Endodermal cell (in vitro differentiated cells): Measurements from ENCODE around the gene PDXP. TPM values are rescaled to one million over a fixed set of nuclear protein-coding genes. Genes with fewer than 3 reads are reported as not detected.

Experiments
- DNase-seq: peaks from one replicate; pipeline ENCODE4 v3.0.0-alpha.2; 2017
- H3K27ac ChIP-seq: 2 replicates; pipeline ENCODE4 v1.5.1; 2013; ENCODE audit warnings: mild to moderate bottlenecking, low read depth, low read length, moderate library complexity
- H3K27me3 ChIP-seq: 2 replicates; pipeline ENCODE4 v1.6.1; 2013; ENCODE audit warnings: mild to moderate bottlenecking, low read length, moderate library complexity; ENCODE audit not compliant: insufficient read depth, control insufficient read depth, poor library complexity, severe bottlenecking
- H3K36me3 ChIP-seq: 2 replicates; pipeline ENCODE4 v1.7.0; 2013; ENCODE audit warnings: mild to moderate bottlenecking, low read length, moderate library complexity; ENCODE audit not compliant: control insufficient read depth, insufficient read depth
- H3K4me1 ChIP-seq: one replicate; pipeline ENCODE4 v1.7.0; 2013; ENCODE audit warnings: low read length; ENCODE audit not compliant: control insufficient read depth, insufficient read depth
- H3K4me3 ChIP-seq: 2 replicates; pipeline ENCODE4 v1.5.1; 2013; ENCODE audit warnings: mild to moderate bottlenecking, low read length, moderate library complexity
- H3K9ac ChIP-seq: 2 replicates; pipeline ENCODE4 v1.6.1; 2013; ENCODE audit warnings: mild to moderate bottlenecking, low read length, moderate library complexity; ENCODE audit not compliant: poor library complexity, severe bottlenecking; ENCODE audit errors: extremely low read depth
- H3K9me3 ChIP-seq: 2 replicates; pipeline ENCODE4 v1.6.1; 2013; ENCODE audit warnings: mild to moderate bottlenecking, low read length, moderate library complexity; ENCODE audit not compliant: control insufficient read depth
- H3K27ac Mint-ChIP-seq: 2 replicates; pipeline ENCODE4 v1.8.0; 2020; ENCODE audit warnings: mixed read lengths
- H3K27me3 Mint-ChIP-seq: 2 replicates; pipeline ENCODE4 v1.8.0; 2021; ENCODE audit warnings: mild to moderate bottlenecking, mixed read lengths; ENCODE audit not compliant: insufficient read depth
- H3K36me3 Mint-ChIP-seq: 2 replicates; pipeline ENCODE4 v1.8.0; 2020; ENCODE audit warnings: low read depth, mixed read lengths
- H3K4me1 Mint-ChIP-seq: 2 replicates; pipeline ENCODE4 v1.8.0; 2020; ENCODE audit warnings: mixed read lengths
- H3K4me3 Mint-ChIP-seq: 2 replicates; pipeline ENCODE4 v1.8.0; 2020; ENCODE audit warnings: mild to moderate bottlenecking, moderate library complexity, mixed read lengths
- H3K9me3 Mint-ChIP-seq: 2 replicates; pipeline ENCODE4 v1.8.0; 2020; ENCODE audit warnings: mild to moderate bottlenecking, mixed read lengths
- CTCF ChIP-seq: fragments of 200-600 bp; sonication (generic); conservative IDR thresholded peaks from 2 replicates; pipeline ENCODE4 v1.5.0; 2021; ENCODE audit warnings: antibody characterized with exemption, mild to moderate bottlenecking
- WGBS, 2 experiments: methylation state at CpG; one replicate each; pipeline versions ENCODE4 v1.1.5 to v1.1.7; 2013; ENCODE audit warnings: missing lambda C conversion rate in 2 of 2, mixed read lengths in 1 of 2; ENCODE audit not compliant: insufficient coverage in 1 of 2, insufficient read length in 1 of 2; 5-methylcytosine and 5-hydroxymethylcytosine counted together
- total RNA-seq, 2 donors: library from RNA; stranded (reverse); fragmentation: NEBNext Ultra II Directional in 1 of 2; extraction: Animal tissue kit (Norgen Biotek cat#: 25700) in 1 of 2; gene quantifications; 2 replicates in 1 of 2; 3 replicates in 1 of 2; pipeline ENCODE4 v1.2.1, GENCODE V29; 2021

Gene PDXP
- total RNA-seq, 2 donors from 2014 or later: 23.5 to 29.3 TPM

DNA sequence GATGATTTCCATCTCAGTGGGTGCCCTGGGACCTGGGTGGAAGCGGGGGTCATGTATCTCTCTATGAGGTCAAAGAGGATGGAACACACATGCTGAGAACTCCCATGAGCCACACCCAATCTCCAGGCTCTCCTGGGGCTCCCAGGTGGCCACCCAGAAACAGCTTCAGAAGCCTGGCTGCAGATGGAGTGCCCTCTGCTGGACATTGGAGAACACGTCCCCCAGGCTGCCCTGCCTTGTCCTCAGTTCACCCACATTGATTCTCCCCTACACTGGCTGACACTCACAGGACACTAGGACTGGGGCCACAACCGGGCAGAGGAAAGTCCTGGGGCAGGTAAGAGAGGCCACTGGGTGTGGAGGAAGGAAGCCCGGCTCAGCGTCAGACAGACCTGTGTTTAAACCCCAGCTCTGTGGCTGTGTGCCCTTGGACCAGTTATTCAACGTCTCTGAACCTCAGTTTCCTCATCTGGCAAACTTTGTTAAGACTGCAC lies 23.1 kb downstream of the PDXP start:
- Mint-ChIP-seq H3K36me3 (no peaks in the 10 kb centered on the region), H3K4me3 (no peak overlapping the region), H3K27me3 (no peaks in the 10 kb centered on the region), H3K9me3 (no peaks in the 10 kb centered on the region), H3K27ac (no peak overlapping the region), H3K4me1 (peaks cover 5% of the 10 kb centered on the region)
- WGBS, 2 experiments: 38 to 47% methylated on average over 5 to 6 of the region's 6 CpGs
- no peak overlapping the region for H3K4me3 ChIP-seq
- no peak overlapping the region for H3K27ac ChIP-seq
- peak; percentile 92 for TF ChIP-seq CTCF
- peak; percentile 92 for DNase-seq
- no peaks in the 10 kb centered on the region for H3K4me1 ChIP-seq
- H3K9me3 ChIP-seq: no peaks in the 10 kb centered on the region
- no peak overlapping the region for H3K9ac ChIP-seq
- H3K36me3 ChIP-seq: no peaks in the 10 kb centered on the region
- H3K27me3 ChIP-seq: no peaks in the 10 kb centered on the region

DNA sequence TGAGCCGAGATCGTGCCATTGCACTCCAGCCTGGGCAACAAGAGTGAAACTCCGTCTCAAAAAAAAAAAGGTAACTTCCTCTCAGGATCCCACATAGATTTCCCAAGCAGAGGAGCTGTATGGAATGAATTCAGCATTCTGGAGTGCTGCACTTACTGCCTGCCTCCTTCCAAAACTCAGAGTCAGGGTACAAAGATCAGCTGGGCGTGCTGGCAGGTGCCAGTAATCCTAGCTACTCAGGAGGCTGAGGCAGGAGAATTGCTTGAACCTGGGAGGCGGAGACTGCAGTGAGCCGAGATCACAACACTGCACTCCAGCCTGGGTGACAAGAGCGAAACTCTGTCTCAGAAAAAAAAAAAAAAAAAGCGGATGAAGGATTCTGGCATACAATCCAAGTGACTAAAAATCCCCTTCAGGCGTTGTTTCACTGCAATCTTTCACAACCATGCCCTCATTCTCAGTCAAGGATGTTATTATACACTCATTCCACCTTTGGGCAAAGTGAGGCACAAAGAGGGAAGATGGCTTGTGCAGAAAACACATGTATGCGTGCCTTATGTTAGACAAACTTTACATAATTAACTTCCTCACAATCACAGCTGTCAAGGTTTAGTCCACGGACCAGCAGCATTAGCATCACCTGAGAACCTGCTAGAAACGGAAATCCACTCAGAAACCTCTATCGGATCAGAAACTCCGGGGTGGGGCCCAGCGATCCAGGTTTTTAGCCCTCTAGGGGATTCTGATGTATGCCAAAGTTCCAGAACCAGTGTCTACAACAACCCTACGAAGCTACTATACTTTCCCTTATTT lies 26.5 kb downstream of the PDXP start:
- no peaks in the 10 kb centered on the region for H3K4me1 ChIP-seq
- Mint-ChIP-seq H3K27ac (no peak overlapping the region), H3K36me3 (peaks cover 10% of the 10 kb centered on the region), H3K27me3 (no peaks in the 10 kb centered on the region), H3K4me1 (peaks cover 5% of the 10 kb centered on the region), H3K9me3 (no peaks in the 10 kb centered on the region), H3K4me3 (no peak overlapping the region)
- H3K9ac ChIP-seq: no peak overlapping the region
- H3K36me3 ChIP-seq: peaks cover 10% of the 10 kb centered on the region
- no peak overlapping the region for H3K27ac ChIP-seq
- H3K9me3 ChIP-seq: no peaks in the 10 kb centered on the region
- H3K4me3 ChIP-seq: no peak overlapping the region
- WGBS, 2 experiments: 89 to 90% methylated on average over 13 to 16 of the region's 16 CpGs
- DNase-seq: no peak
- no peak for TF ChIP-seq CTCF
- no peaks in the 10 kb centered on the region for H3K27me3 ChIP-seq

GRCh38 chr22:37686002-37686982 lies 27.8 kb downstream of the PDXP start, which contains the start of gene NOL12:
TSS of gene NOL12 (plus strand) at chr22:37686343. CDS start at chr22:37686393, 50 bp downstream.
- H3K27ac ChIP-seq: no peak within 1 kb of the TSS

More at GRCh38 chr22:37686002-37686982, 27.8 kb downstream of the PDXP start, which contains the start of gene NOL12:
- 1 to 2% methylated on average over 20 to 60 of the region's 62 CpGs for WGBS, 2 experiments
- Histone ChIP-seq H3K4me1 (no peaks in the 10 kb centered on the region), H3K9ac (peak within 1 kb of the TSS; percentile 68), H3K27me3 (no peaks in the 10 kb centered on the region), H3K9me3 (no peaks in the 10 kb centered on the region), H3K4me3 (peak within 1 kb of the TSS; percentile 91), H3K36me3 (peaks cover 10% of the 10 kb centered on the region)
- Mint-ChIP-seq H3K27me3 (no peaks in the 10 kb centered on the region), H3K4me1 (peaks cover 5% of the 10 kb centered on the region), H3K36me3 (peaks cover 19% of the 10 kb centered on the region), H3K9me3 (no peaks in the 10 kb centered on the region), H3K4me3 (peak within 1 kb of the TSS; percentile 95), H3K27ac (peak within 1 kb of the TSS; percentile 96)
- no peak for TF ChIP-seq CTCF
- peak; percentile 95 for DNase-seq
